SH-SY5Y (cell line): ENCODE data around the gene MEI4.

Experiments
- GATA2 ChIP-seq: IDR thresholded peaks from 2 replicates; pipeline ENCODE4 v1.6.1; 2011; ENCODE audit warnings: mild to moderate bottlenecking, low read depth, low read length
- GATA3 ChIP-seq: IDR thresholded peaks from 2 replicates; pipeline ENCODE4 v1.6.1; 2011; ENCODE audit warnings: low read depth, mild to moderate bottlenecking, low read length, moderate library complexity

DNA sequence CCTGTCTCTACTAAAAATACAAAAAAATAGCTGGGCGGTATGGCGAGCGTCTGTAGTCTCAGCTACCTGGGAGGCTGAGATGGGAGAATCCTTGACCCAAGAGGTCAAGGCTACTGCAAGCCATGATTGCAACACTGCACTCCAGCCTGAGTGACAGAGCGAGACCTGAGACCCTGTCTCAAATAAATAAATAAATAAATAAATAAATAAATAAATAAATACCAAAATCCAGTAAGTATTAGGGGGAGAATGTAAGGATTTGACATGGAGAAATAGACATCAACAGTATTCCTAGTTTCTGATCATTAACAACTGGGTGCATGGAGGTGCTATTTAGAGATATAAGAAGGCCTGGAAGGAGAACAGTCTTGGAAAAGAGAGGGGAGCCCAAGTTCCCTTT lies 125.7 kb downstream of the MEI4 start:
- TF ChIP-seq GATA2 (no peak), GATA3 (no peak)
